ENCODE data around the gene TMEM165. TPM values are rescaled to one million over a fixed set of nuclear protein-coding genes. Genes with fewer than 3 reads are reported as not detected.
A peak's percentile ranks its signal among the peaks of the same experiment; 100 is the strongest.

The TMEM165 gene
- total and polyA plus RNA-seq, 9 of the 15 experiments (the other 6 are each of a cell fraction or from before 2014, with no cell fraction given): 21.3 to 145 (median 96.8) TPM

DNA sequence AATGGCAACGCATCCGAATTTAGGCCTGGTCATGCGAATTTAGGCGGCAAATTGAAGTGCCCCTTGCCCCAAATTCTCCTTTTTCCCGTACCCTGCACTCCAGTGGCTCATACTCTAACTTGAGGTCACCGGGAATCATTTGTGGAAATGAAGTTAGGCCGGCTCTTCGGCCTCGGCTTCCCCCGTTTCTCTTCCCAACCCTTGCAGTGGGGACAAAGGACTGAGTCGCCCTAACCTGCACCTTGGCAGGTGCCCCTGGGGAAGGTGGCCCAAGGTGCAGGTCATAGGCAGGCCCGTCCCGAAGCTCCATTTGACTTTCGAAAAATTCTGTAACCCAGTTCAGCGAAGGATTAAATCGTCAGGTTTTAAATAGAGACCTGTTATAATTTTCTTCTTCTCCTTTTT, 48.9 kb upstream of the TMEM165 start:
- no peaks in the 10 kb centered on the region for H4K20me1 ChIP-seq (replicated peaks; ENCODE audit: control insufficient read depth, insufficient read depth, low read length)
- no peaks in the 10 kb centered on the region for H3K27me3 ChIP-seq (ENCODE audit: control insufficient read depth in 2 of 2, insufficient read depth in 2 of 2, low read length in 2 of 2)
- WGBS (ENCODE audit: insufficient coverage, low coverage, missing lambda C conversion rate): 3% methylated on average over 15 of the region's 16 CpGs
- H3K9ac ChIP-seq (ENCODE audit: insufficient read depth in 1 of 2, low read depth in 2 of 2, low read length in 2 of 2): peak overlapping the region; percentile 92 to 94
- in situ Hi-C loops (cut with MboI) (loop anchor here (10.0 kb wide), 1 partner anchor 198 kb away; the partner anchor contains the start of gene CLOCK), intact Hi-C loops (cut with micrococcal nuclease) (loop anchor here (1.0 to 10.0 kb wide), 7 partner anchors 40 to 518 kb away; partner anchors contain the start of genes CLOCK, NMU and TMEM165)
- POLR2A ChIA-PET: interaction anchor here (0.5 to 1.5 kb wide), 3 partner anchors 9 to 627 kb away, joined by 5 to 11 read pairs (median 5); no protein-coding TSS in a partner anchor
- CTCF ChIA-PET (ENCODE audit: low intra/inter-chr PET ratio): interaction anchor here (1.1 to 1.9 kb wide), 3 partner anchors 13 to 390 kb away, joined by 3 to 8 read pairs (median 4); no protein-coding TSS in a partner anchor
- 0 out of 2 replicates have a peak, but pooled peaks cover 1% of the 10 kb centered on the region for H3K9me3 ChIP-seq (replicated peaks; ENCODE audit: control insufficient read depth, insufficient read depth, low read depth, low read length)
- peak overlapping the region; percentile 96 for H3K27ac ChIP-seq (ENCODE audit: extremely low read depth, low read depth, low read length)
- no peaks in the 10 kb centered on the region for H3K9me1 ChIP-seq (ENCODE audit: control insufficient read depth, insufficient read depth, low read length)
- H3K4me2 ChIP-seq (ENCODE audit: insufficient read depth, low read length): peak overlapping the region; percentile 96
- DNase-seq (ENCODE audit: extremely low read depth in 1 of 4, low spot score in 3 of 4) (peak in 1 of 4 experiments; percentile 24), ATAC-seq (peak; percentile 27), FAIRE-seq (no peak)
- H2AFZ ChIP-seq (ENCODE audit: low read depth, low read length): peak overlapping the region; percentile 98
- peak overlapping the region; percentile 62 for H3K4me3 ChIP-seq
- BruUV-seq (replicated peaks): no TSS peak
- H3K36me3 ChIP-seq (ENCODE audit: control insufficient read depth, insufficient read depth, low read length): peaks cover 5% of the 10 kb centered on the region; the same call in 2 of the 3 replicates
- peaks cover 33% of the 10 kb centered on the region for H3K79me2 ChIP-seq (ENCODE audit: control insufficient read depth, insufficient read depth, low read length)
- H3K4me1 ChIP-seq (replicated peaks in 1 of 2; ENCODE audit: control insufficient read depth in 2 of 2, insufficient read depth in 2 of 2, low read length in 2 of 2): peaks cover 12 to 15% of the 10 kb centered on the region in 2 experiments
- TF ChIP-seq ZNF780A (CRISPR knock-in tag; IDR thresholded peaks at IDR 0.05) (no peak), ZFX (CRISPR knock-in tag; IDR thresholded peaks at IDR 0.05) (peak; percentile 39; the same call in 1 of the 2 replicates), TGIF2 (CRISPR knock-in tag; IDR thresholded peaks at IDR 0.05) (no peak), ETV6 (IDR thresholded peaks at IDR 0.05; ENCODE audit: borderline replicate concordance in 1 of 2, low read depth in 2 of 2, low read length in 1 of 2) (0 out of 4 replicates have a peak, but pooled peaks of 1 of the 2 experiments have one; percentile 7), ETV6 (CRISPR knock-in tag; IDR thresholded peaks at IDR 0.05; ENCODE audit: borderline replicate concordance) (no peak), POLR2B (IDR thresholded peaks at IDR 0.05; ENCODE audit: low read depth, partially characterized antibody) (no peak), NFXL1 (CRISPR knock-in tag; IDR thresholded peaks at IDR 0.05) (no peak), ETV5 (CRISPR knock-in tag; IDR thresholded peaks at IDR 0.05; ENCODE audit: low read depth) (no peak; the same call in 1 of the 2 replicates), POLR2H (tag; IDR thresholded peaks at IDR 0.05; ENCODE audit: low read depth) (no peak), TRIM28 (IDR thresholded peaks at IDR 0.05) (no peak), BRD9 (IDR thresholded peaks at IDR 0.05; ENCODE audit: low read depth, partially characterized antibody) (peak; percentile 16), ADNP (tag; IDR thresholded peaks at IDR 0.05) (0 out of 2 replicates have a peak, but pooled peaks have one; percentile 2)
- TF ChIP-seq, protein P1, sequence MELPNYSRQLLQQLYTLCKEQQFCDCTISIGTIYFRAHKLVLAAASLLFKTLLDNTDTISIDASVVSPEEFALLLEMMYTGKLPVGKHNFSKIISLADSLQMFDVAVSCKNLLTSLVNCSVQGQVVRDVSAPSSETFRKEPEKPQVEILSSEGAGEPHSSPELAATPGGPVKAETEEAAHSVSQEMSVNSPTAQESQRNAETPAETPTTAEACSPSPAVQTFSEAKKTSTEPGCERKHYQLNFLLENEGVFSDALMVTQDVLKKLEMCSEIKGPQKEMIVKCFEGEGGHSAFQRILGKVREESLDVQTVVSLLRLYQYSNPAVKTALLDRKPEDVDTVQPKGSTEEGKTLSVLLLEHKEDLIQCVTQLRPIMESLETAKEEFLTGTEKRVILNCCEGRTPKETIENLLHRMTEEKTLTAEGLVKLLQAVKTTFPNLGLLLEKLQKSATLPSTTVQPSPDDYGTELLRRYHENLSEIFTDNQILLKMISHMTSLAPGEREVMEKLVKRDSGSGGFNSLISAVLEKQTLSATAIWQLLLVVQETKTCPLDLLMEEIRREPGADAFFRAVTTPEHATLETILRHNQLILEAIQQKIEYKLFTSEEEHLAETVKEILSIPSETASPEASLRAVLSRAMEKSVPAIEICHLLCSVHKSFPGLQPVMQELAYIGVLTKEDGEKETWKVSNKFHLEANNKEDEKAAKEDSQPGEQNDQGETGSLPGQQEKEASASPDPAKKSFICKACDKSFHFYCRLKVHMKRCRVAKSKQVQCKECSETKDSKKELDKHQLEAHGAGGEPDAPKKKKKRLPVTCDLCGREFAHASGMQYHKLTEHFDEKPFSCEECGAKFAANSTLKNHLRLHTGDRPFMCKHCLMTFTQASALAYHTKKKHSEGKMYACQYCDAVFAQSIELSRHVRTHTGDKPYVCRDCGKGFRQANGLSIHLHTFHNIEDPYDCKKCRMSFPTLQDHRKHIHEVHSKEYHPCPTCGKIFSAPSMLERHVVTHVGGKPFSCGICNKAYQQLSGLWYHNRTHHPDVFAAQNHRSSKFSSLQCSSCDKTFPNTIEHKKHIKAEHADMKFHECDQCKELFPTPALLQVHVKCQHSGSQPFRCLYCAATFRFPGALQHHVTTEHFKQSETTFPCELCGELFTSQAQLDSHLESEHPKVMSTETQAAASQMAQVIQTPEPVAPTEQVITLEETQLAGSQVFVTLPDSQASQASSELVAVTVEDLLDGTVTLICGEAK (IDR thresholded peaks at IDR 0.05): no peak
- TF ChIP-seq, protein P1 (CRISPR knock-in tag; IDR thresholded peaks at IDR 0.05): no peak
